Mucosa of descending colon (tissue), 3 donors: Measurements from ENCODE around the gene POU6F2. TPM values are rescaled to one million over a fixed set of nuclear protein-coding genes. Genes with fewer than 3 reads are reported as not detected.

Source experiments
- ATAC-seq: fragments of 200-7000 bp; cut with Tn5 transposase; one replicate; pipeline ENCODE4 v1.9.1; 2020; ENCODE audit warnings: mild to moderate bottlenecking, moderate library complexity
- DNase-seq, 3 donors: peaks; one replicate each; pipeline ENCODE4 v3.0.0-alpha.2; 2020
- H3K36me3 ChIP-seq: fragments of 200-600 bp; one replicate; pipeline ENCODE4 v1.8.0; 2021; ENCODE audit warnings: low read depth, mild to moderate bottlenecking
- H3K4me1 ChIP-seq: fragments of 200-600 bp; one replicate; pipeline ENCODE4 v1.8.0; 2021; ENCODE audit warnings: low read depth, mild to moderate bottlenecking
- H3K4me3 ChIP-seq: fragments of 200-600 bp; one replicate; pipeline ENCODE4 v1.8.0; 2021; ENCODE audit warnings: mild to moderate bottlenecking
- H3K9me3 ChIP-seq: fragments of 200-600 bp; one replicate; pipeline ENCODE4 v1.8.0; 2021; ENCODE audit warnings: mild to moderate bottlenecking
- intact Hi-C, 2 donors: fragments of 100-400 bp; cut with DNase I in 1 of 2; cut with micrococcal nuclease in 1 of 2; formaldehyde crosslinking; loops; one replicate each; pipeline versions ENCODE4 v1.11.0 to v1.11.1; 2022; cut with DNase I, micrococcal nuclease
- total RNA-seq, 3 donors: library from RNA; stranded (reverse); fragmentation: NEBNext Ultra II Directional in 2 of 3; extraction: Animal tissue kit (Norgen Biotek cat#: 25700) in 2 of 3; gene quantifications; one replicate each; pipeline versions ENCODE4 v1.2.1 to v1.2.4, GENCODE V29; 2021 to 2023
- TF ChIP-seq, protein P1 (sequence below): fragments of 200-600 bp; IDR thresholded peaks from one replicate; pipeline ENCODE4 v1.8.0; 2022; ENCODE audit warnings: antibody characterized with exemption, mild to moderate bottlenecking
- donor health status: DM: no; HTN: no; CAD: no; lungs with moderate emphysema.
- donor health status: DM: no; HTN: no; CAD: no.
- donor health status: DM: no; HTN: yes; CAD: no.

The POU6F2 gene
- total RNA-seq, 3 donors from 2014 or later, result 0.90 TPM; not detected in 2

DNA sequence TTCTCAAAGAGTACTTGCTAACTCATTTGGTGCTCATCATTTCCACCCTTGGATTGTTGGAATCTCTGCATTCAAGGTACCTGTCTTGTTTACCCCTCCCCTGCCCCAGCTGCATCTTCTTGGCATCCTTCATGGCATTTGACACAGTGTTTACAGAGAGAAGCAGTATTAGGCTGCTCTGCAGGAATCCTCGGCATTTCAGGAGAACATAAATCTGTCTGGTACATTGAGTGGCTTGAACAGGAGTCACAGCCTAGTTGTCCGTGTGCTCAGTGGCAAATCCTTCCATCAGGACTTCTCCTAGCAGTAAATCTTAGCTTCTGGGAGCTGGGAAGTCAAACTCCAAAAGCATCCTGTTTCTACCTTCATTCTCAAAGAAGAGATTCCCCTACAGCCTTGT, 451.7 kb downstream of the POU6F2 start:
- H3K4me1 ChIP-seq, result no peaks in the 10 kb centered on the region
- H3K36me3 ChIP-seq, result no peaks in the 10 kb centered on the region
- TF ChIP-seq, protein P1, sequence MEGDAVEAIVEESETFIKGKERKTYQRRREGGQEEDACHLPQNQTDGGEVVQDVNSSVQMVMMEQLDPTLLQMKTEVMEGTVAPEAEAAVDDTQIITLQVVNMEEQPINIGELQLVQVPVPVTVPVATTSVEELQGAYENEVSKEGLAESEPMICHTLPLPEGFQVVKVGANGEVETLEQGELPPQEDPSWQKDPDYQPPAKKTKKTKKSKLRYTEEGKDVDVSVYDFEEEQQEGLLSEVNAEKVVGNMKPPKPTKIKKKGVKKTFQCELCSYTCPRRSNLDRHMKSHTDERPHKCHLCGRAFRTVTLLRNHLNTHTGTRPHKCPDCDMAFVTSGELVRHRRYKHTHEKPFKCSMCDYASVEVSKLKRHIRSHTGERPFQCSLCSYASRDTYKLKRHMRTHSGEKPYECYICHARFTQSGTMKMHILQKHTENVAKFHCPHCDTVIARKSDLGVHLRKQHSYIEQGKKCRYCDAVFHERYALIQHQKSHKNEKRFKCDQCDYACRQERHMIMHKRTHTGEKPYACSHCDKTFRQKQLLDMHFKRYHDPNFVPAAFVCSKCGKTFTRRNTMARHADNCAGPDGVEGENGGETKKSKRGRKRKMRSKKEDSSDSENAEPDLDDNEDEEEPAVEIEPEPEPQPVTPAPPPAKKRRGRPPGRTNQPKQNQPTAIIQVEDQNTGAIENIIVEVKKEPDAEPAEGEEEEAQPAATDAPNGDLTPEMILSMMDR, result no peak
- H3K4me3 ChIP-seq, result no peak overlapping the region
- ATAC-seq (no peak), DNase-seq (no peak)
- intact Hi-C loops, result no loop called here
- H3K9me3 ChIP-seq, result no peaks in the 10 kb centered on the region

GRCh38 chr7:39430441-39430840, 452.7 kb downstream of the POU6F2 start:
- ATAC-seq, result no peak
- intact Hi-C loops, result no loop called here
- H3K4me1 ChIP-seq, result no peaks in the 10 kb centered on the region

GRCh38 chr7:39430909-39431641, 453.4 kb downstream of the POU6F2 start:
- Histone ChIP-seq H3K36me3 (no peaks in the 10 kb centered on the region), H3K9me3 (no peaks in the 10 kb centered on the region), H3K4me1 (no peaks in the 10 kb centered on the region), H3K4me3 (no peak overlapping the region)
- TF ChIP-seq, protein P1, result no peak
- ATAC-seq (no peak), DNase-seq (no peak)
- intact Hi-C loops, result no loop called here

More at GRCh38 chr7:39430441-39430840, 452.7 kb downstream of the POU6F2 start:
- no peak overlapping the region for H3K4me3 ChIP-seq
- TF ChIP-seq, protein P1, result no peak
- H3K9me3 ChIP-seq, result no peaks in the 10 kb centered on the region
- H3K36me3 ChIP-seq, result no peaks in the 10 kb centered on the region
- no peak for DNase-seq

DNA sequence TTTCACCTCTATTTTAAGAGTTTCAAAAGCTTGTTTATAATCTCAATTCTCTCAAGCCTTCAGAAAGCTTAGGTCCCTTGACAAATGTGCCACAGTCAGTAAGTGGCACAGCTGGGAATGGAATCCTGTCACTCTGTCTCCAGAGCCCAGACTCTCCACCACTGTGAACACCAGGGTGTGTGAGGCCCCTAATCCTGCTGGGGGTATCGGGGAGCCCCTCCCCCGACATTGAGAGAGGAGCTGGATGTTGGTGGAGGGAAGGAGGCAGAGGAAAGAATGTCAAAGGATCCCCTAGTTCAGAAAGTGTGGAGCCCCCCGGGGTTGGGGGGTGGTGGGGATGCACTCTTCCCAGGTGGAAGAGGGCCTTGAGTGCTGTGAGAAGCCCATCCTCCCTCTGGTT, 454.7 kb downstream of the POU6F2 start:
- TF ChIP-seq, protein P1, result no peak
- DNase-seq, result no peak
- Histone ChIP-seq H3K4me3 (no peak overlapping the region), H3K4me1 (no peaks in the 10 kb centered on the region), H3K36me3 (no peaks in the 10 kb centered on the region), H3K9me3 (no peaks in the 10 kb centered on the region)
- intact Hi-C loops, result no loop called here
- ATAC-seq, result no peak

GRCh38 chr7:39432807-39433416, 455.2 kb downstream of the POU6F2 start:
- intact Hi-C loops, result no loop called here
- Histone ChIP-seq H3K4me3 (no peak overlapping the region), H3K4me1 (no peaks in the 10 kb centered on the region), H3K36me3 (no peaks in the 10 kb centered on the region), H3K9me3 (no peaks in the 10 kb centered on the region)
- TF ChIP-seq, protein P1, result no peak
- no peak for ATAC-seq
- no peak for DNase-seq
